DOHH2 (cell line): ENCODE results near the gene PDE11A.

Experiments
- CTCF ChIP-seq: fragments of 200-600 bp; sonication (generic); IDR thresholded peaks from one replicate; pipeline ENCODE4 v1.5.1; 2014; ENCODE audit warnings: antibody characterized with exemption, mild to moderate bottlenecking, low read depth, low read length; ENCODE audit not compliant: poor library complexity, severe bottlenecking
- EZH2phosphoT487 ChIP-seq: fragments of 200-600 bp; sonication (generic); IDR thresholded peaks from 2 replicates; pipeline ENCODE4 v1.6.1; 2017; ENCODE audit warnings: borderline replicate concordance, mild to moderate bottlenecking, antibody characterized with exemption, low read length, moderate library complexity, mixed read lengths

- TF ChIP-seq CTCF (no peak), EZH2phosphoT487 (no peak)
Observed at GRCh38 chr2:177592397-177592796, 480.2 kb downstream of the PDE11A start.
